HFFc6 (cell line): ENCODE results near the gene ZNF414. TPM values are rescaled to one million over a fixed set of nuclear protein-coding genes. Genes with fewer than 3 reads are reported as not detected.

Experiments used
- DNase-seq: peaks from one replicate; pipeline ENCODE4 v3.0.0-alpha.2; 2018
- H3K27ac Mint-ChIP-seq: 2 replicates; pipeline ENCODE4 v1.8.0; 2020; ENCODE audit warnings: mild to moderate bottlenecking, mixed read lengths
- H3K27me3 Mint-ChIP-seq: 2 replicates; pipeline ENCODE4 v1.8.0; 2021; ENCODE audit warnings: mild to moderate bottlenecking, moderate library complexity, mixed read lengths; ENCODE audit not compliant: insufficient read depth
- H3K36me3 Mint-ChIP-seq: 2 replicates; pipeline ENCODE4 v1.8.0; 2021; ENCODE audit warnings: low read depth, mixed read lengths
- H3K4me1 Mint-ChIP-seq: 2 replicates; pipeline ENCODE4 v1.8.0; 2020; ENCODE audit warnings: low read depth, mixed read lengths
- H3K4me3 Mint-ChIP-seq: 2 replicates; pipeline ENCODE4 v1.8.0; 2020; ENCODE audit warnings: mild to moderate bottlenecking, moderate library complexity, mixed read lengths
- H3K9me3 Mint-ChIP-seq: 2 replicates; pipeline ENCODE4 v1.8.0; 2020; ENCODE audit warnings: mild to moderate bottlenecking, mixed read lengths
- total RNA-seq, 6 experiments: library from RNA; stranded (reverse); fragmentation: NEBNext Ultra II Directional; extraction: Animal tissue kit (Norgen Biotek cat#: 25700); gene quantifications; 2 replicates in 1 of 6; 3 replicates in 5 of 6; pipeline ENCODE4 v1.2.3, GENCODE V29; 2021
- TF ChIP-seq, protein P1 (sequence below): fragments of 200-600 bp; sonication (generic); IDR thresholded peaks from 2 replicates; pipeline ENCODE4 v1.5.0; 2021; ENCODE audit warnings: antibody characterized with exemption, mild to moderate bottlenecking

ZNF414 gene
- total RNA-seq, 6 experiments from 2014 or later = 20.1 to 27.2 (median 25.5) TPM

DNA sequence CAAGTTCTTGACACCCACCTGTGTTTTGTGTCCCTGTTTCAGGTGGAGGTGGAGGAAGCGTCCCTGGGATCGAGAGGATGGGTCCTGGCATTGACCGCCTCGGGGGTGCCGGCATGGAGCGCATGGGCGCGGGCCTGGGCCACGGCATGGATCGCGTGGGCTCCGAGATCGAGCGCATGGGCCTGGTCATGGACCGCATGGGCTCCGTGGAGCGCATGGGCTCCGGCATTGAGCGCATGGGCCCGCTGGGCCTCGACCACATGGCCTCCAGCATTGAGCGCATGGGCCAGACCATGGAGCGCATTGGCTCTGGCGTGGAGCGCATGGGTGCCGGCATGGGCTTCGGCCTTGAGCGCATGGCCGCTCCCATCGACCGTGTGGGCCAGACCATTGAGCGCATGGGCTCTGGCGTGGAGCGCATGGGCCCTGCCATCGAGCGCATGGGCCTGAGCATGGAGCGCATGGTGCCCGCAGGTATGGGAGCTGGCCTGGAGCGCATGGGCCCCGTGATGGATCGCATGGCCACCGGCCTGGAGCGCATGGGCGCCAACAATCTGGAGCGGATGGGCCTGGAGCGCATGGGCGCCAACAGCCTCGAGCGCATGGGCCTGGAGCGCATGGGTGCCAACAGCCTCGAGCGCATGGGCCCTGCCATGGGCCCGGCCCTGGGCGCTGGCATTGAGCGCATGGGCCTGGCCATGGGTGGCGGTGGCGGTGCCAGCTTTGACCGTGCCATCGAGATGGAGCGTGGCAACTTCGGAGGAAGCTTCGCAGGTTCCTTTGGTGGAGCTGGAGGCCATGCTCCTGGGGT, 28.2 kb downstream of the ZNF414 start:
- TF ChIP-seq, protein P1, sequence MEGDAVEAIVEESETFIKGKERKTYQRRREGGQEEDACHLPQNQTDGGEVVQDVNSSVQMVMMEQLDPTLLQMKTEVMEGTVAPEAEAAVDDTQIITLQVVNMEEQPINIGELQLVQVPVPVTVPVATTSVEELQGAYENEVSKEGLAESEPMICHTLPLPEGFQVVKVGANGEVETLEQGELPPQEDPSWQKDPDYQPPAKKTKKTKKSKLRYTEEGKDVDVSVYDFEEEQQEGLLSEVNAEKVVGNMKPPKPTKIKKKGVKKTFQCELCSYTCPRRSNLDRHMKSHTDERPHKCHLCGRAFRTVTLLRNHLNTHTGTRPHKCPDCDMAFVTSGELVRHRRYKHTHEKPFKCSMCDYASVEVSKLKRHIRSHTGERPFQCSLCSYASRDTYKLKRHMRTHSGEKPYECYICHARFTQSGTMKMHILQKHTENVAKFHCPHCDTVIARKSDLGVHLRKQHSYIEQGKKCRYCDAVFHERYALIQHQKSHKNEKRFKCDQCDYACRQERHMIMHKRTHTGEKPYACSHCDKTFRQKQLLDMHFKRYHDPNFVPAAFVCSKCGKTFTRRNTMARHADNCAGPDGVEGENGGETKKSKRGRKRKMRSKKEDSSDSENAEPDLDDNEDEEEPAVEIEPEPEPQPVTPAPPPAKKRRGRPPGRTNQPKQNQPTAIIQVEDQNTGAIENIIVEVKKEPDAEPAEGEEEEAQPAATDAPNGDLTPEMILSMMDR = no peak
- H3K36me3 Mint-ChIP-seq = peaks cover 36% of the 10 kb centered on the region

DNA sequence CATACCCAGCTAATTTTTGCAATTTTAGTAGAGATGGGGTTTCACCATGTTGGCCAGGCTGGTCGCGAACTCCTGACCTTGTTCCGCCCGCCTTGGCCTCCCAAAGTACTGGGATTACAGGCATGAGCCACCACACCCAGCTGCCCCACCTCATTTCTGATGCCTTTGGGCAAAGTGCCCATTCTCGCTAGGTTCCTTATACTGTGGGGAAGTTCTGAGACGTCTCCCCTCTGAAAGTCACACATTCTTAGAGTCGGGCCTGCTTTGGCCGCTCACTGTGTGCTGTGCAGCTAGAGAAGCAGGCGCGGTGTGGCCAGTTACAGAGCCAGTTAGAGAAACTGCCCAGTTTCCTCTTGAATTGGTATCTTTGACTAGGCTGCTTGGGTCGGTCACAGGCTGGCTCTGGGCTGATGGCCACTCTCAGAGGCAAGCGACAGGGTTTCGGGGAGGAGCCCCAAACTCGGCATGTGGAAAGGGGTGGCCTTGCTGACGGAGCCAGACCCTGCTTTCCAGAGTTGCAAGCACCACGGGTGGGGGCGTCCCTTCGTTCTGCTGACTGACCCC, 29.6 kb downstream of the ZNF414 start:
- H3K27me3 Mint-ChIP-seq = peaks cover 6% of the 10 kb centered on the region; the same call in 1 of the 2 replicates
- DNase-seq = no peak
- TF ChIP-seq, protein P1 = no peak
- no peaks in the 10 kb centered on the region for H3K9me3 Mint-ChIP-seq
- 0 out of 2 replicates have a peak, but pooled peaks cover 5% of the 10 kb centered on the region for H3K4me1 Mint-ChIP-seq
- no peak overlapping the region for H3K4me3 Mint-ChIP-seq
- H3K36me3 Mint-ChIP-seq = peaks cover 36% of the 10 kb centered on the region
- H3K27ac Mint-ChIP-seq = no peak overlapping the region

More for the DNA sequence above, 28.2 kb downstream of the ZNF414 start:
- Mint-ChIP-seq H3K9me3 (no peaks in the 10 kb centered on the region), H3K27me3 (peaks cover 10% of the 10 kb centered on the region), H3K27ac (no peak overlapping the region), H3K4me1 (0 out of 2 replicates have a peak, but pooled peaks cover 4% of the 10 kb centered on the region), H3K4me3 (no peak overlapping the region)
- DNase-seq = no peak

DNA sequence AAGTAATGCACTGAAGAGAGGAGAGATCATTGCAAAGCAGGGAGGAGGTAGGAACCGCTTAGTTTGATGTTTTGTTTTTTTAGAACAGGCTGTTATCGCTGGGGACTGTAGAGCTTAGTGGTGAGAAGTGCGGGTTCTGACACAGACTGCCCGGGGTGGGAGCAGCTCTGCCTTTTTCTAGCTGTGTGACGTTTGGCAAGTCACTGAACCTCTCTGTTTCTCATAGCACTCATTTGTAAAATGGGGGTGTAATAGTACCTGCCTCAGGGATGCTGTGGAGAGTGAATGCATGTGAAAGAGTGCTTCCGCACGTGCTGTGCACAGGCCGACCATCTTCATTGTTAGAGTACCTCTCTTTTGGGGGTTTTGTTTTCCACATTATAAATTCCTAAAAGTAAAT, 30.8 kb downstream of the ZNF414 start:
- Mint-ChIP-seq H3K27me3 (peaks cover 4% of the 10 kb centered on the region; the same call in 1 of the 2 replicates), H3K4me3 (no peak overlapping the region), H3K36me3 (peaks cover 27% of the 10 kb centered on the region), H3K9me3 (no peaks in the 10 kb centered on the region), H3K4me1 (peaks cover 8% of the 10 kb centered on the region), H3K27ac (no peak overlapping the region)
- TF ChIP-seq, protein P1 = no peak
- DNase-seq = no peak

DNA sequence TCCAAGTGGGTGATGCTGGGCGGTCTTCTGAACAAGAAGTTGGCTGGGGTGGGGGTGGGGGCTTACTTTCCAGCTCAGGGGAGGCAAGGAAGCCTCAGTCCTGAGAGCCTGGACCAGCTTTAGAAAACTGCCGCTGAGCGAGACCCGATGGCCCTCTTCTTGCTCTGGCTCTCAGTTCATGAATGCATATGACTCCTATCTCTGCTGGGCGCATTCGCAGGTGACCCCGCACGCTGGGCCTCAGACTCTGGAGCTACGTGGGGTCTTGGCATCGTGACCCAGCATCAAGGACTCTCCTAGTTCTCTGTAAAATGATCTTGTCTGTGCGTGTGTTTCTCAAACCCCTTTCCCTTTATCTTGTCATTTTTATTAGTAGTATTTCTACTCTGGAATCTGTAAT, 31.3 kb downstream of the ZNF414 start:
- H3K36me3 Mint-ChIP-seq = peaks cover 23% of the 10 kb centered on the region
- H3K27ac Mint-ChIP-seq = no peak overlapping the region
- H3K4me1 Mint-ChIP-seq = peaks cover 12% of the 10 kb centered on the region
- peaks cover 3% of the 10 kb centered on the region; the same call in 1 of the 2 replicates for H3K27me3 Mint-ChIP-seq
- TF ChIP-seq, protein P1 = no peak
- no peak overlapping the region for H3K4me3 Mint-ChIP-seq
- H3K9me3 Mint-ChIP-seq = no peaks in the 10 kb centered on the region
- DNase-seq = no peak

DNA sequence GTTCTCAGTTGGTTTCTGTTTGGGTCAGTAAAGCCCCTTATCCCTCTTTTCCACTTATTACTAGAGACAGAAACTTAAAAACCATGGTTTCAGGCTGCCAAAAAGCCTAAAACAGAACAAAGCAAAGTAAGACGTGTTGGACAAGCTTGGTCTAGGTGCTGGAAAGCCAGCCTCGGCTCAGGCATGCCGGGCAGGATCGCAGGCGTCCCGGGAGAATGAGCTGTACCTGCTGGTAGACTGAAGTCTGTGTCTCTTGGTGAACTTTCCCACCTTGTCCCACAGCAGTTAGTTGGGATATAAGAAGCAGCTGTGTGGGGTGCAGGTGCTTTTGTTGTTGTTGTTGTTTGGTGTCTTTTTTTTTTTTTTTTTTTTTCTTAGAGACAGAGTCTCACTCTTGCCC, 32.4 kb downstream of the ZNF414 start:
- Mint-ChIP-seq H3K27me3 (no peaks in the 10 kb centered on the region; the same call in 1 of the 2 replicates), H3K9me3 (no peaks in the 10 kb centered on the region), H3K36me3 (peaks cover 13% of the 10 kb centered on the region), H3K27ac (no peak overlapping the region), H3K4me3 (no peak overlapping the region), H3K4me1 (peaks cover 12% of the 10 kb centered on the region)
- TF ChIP-seq, protein P1 = no peak
- DNase-seq = no peak
